PC-3 (cell line): ENCODE results near the gene TPGS1.

ENCODE experiments used
- EZH2 ChIP-seq: fragments of 300-600 bp; sonication (generic); IDR thresholded peaks from one replicate; pipeline ENCODE4 v1.6.1; 2017; ENCODE audit warnings: antibody characterized with exemption, mild to moderate bottlenecking, low read length; ENCODE audit not compliant: unreplicated experiment
- EZH2phosphoT487 ChIP-seq: fragments of 300-600 bp; sonication (generic); IDR thresholded peaks from 2 replicates; pipeline ENCODE4 v1.6.1; 2018; ENCODE audit warnings: mild to moderate bottlenecking, antibody characterized with exemption, low read length, borderline replicate concordance
- TF ChIP-seq, protein P1 (sequence below): fragments of 300-600 bp; sonication (generic); conservative IDR thresholded peaks from 2 replicates; pipeline ENCODE4 v1.5.1; 2017; ENCODE audit warnings: antibody characterized with exemption, low read depth, mild to moderate bottlenecking, low read length

DNA sequence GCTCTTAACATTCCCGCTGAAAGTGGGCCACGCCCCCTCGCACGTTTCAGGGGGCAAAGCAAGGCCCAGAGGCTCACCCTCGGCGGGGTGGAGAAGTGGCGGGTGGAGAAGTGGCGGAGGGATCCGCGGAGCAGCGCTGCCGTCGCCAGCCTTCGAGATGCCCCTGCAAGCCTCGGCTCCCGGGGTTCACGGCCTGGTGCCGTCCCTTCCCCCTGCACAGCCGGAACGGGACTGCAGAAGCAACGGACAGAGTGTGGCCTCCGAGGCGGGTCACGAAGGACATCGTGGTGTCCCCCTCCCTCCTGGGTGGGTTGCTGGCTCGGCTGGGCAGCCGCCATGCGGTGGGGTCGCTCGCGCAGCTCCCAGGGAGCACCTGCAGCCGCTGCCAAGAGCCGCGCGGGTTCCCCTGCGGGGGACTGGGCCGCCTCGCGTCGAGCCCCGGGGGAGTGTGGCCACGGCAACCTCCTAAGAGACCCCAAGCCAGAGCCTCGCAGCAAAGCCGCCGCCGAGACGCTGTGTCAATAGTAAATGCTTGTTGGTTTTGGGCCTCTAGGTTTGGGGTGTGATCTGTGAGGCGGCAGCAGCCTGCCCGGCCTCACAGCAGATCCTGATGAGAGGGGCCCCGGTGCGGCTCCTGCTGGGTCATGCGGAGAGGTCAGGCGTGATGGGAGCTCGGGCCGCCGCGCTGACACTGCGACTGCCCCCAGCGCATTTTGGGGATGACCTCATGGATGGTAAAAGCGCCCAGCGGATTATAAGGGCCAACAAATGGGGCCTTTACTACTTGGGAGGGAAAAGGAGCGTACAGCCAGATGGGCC is 5.5 kb downstream of the TPGS1 start:
- no peak for TF ChIP-seq EZH2
- TF ChIP-seq, protein P1, sequence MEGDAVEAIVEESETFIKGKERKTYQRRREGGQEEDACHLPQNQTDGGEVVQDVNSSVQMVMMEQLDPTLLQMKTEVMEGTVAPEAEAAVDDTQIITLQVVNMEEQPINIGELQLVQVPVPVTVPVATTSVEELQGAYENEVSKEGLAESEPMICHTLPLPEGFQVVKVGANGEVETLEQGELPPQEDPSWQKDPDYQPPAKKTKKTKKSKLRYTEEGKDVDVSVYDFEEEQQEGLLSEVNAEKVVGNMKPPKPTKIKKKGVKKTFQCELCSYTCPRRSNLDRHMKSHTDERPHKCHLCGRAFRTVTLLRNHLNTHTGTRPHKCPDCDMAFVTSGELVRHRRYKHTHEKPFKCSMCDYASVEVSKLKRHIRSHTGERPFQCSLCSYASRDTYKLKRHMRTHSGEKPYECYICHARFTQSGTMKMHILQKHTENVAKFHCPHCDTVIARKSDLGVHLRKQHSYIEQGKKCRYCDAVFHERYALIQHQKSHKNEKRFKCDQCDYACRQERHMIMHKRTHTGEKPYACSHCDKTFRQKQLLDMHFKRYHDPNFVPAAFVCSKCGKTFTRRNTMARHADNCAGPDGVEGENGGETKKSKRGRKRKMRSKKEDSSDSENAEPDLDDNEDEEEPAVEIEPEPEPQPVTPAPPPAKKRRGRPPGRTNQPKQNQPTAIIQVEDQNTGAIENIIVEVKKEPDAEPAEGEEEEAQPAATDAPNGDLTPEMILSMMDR = no peak
- TF ChIP-seq EZH2phosphoT487 = no peak
